Natural killer cell (primary cell): ENCODE results near the gene CYTH4. TPM values are rescaled to one million over a fixed set of nuclear protein-coding genes. Genes with fewer than 3 reads are reported as not detected.
A peak's percentile ranks its signal among the peaks of the same experiment; 100 is the strongest.

ENCODE experiments used
- ATAC-seq, 3 donors: fragments of 150-1000 bp in 2 of 3; fragments of 200-7000 bp in 1 of 3; cut with Tn5 transposase; 1 replicate in 1 of 3; 2 replicates in 2 of 3; pipeline ENCODE4 v1.10.0; 2021; ENCODE audit warnings: mild to moderate bottlenecking in 2 of 3, moderate library complexity in 2 of 3
- DNase-seq, 2 donors: peaks; one replicate each; pipeline versions ENCODE4 v3.0.0 to v3.0.0-alpha.2; 2013 to 2021; ENCODE audit warnings: mixed read lengths in 1 of 2
- H3K27ac ChIP-seq: one replicate; pipeline ENCODE4 v1.5.1; 2013; ENCODE audit warnings: mild to moderate bottlenecking, low read length
- H3K27me3 ChIP-seq: one replicate; pipeline ENCODE4 v1.6.1; 2013; ENCODE audit warnings: low read length; ENCODE audit not compliant: control insufficient read depth, insufficient read depth
- H3K36me3 ChIP-seq: one replicate; pipeline ENCODE4 v1.6.1; 2013; ENCODE audit warnings: low read length; ENCODE audit not compliant: control insufficient read depth, insufficient read depth
- H3K4me1 ChIP-seq: one replicate; pipeline ENCODE4 v1.6.1; 2013; ENCODE audit warnings: low read length; ENCODE audit not compliant: control insufficient read depth, insufficient read depth
- H3K4me3 ChIP-seq: one replicate; pipeline ENCODE4 v1.5.1; 2013; ENCODE audit warnings: low read length
- H3K9me3 ChIP-seq: one replicate; pipeline ENCODE4 v1.6.1; 2013; ENCODE audit warnings: low read length; ENCODE audit not compliant: control insufficient read depth, insufficient read depth
- H3K27ac Mint-ChIP-seq, 2 donors: one replicate each; pipeline ENCODE4 v1.8.0; 2022; ENCODE audit warnings: mild to moderate bottlenecking in 2 of 2, mixed read lengths in 2 of 2, moderate library complexity in 1 of 2
- H3K27me3 Mint-ChIP-seq, 2 donors: one replicate each; pipeline ENCODE4 v1.8.0; 2022; ENCODE audit warnings: low read depth in 2 of 2, mixed read lengths in 2 of 2
- H3K36me3 Mint-ChIP-seq: one replicate; pipeline ENCODE4 v1.8.0; 2022; ENCODE audit warnings: mixed read lengths
- H3K4me1 Mint-ChIP-seq, 2 donors: one replicate each; pipeline ENCODE4 v1.8.0; 2022; ENCODE audit warnings: mixed read lengths in 2 of 2
- H3K4me3 Mint-ChIP-seq: one replicate; pipeline ENCODE4 v1.8.0; 2022; ENCODE audit warnings: mild to moderate bottlenecking, moderate library complexity, mixed read lengths
- H3K9me3 Mint-ChIP-seq, 2 donors: one replicate each; pipeline ENCODE4 v1.8.0; 2022; ENCODE audit warnings: mixed read lengths in 2 of 2
- CTCF ChIP-seq: fragments of 200-600 bp; IDR thresholded peaks from one replicate; pipeline ENCODE4 v1.8.0; 2022; ENCODE audit warnings: antibody characterized with exemption
- WGBS: methylation state at CpG from one replicate; pipeline ENCODE4 v1.1.7; 2013; ENCODE audit warnings: missing lambda C conversion rate; ENCODE audit not compliant: insufficient coverage; 5-methylcytosine and 5-hydroxymethylcytosine counted together
- intact Hi-C: fragments of 100-400 bp; cut with micrococcal nuclease; formaldehyde crosslinking; loops from one replicate; pipeline ENCODE4 v1.14.2; 2022
- total RNA-seq, 4 donors: library from RNA; stranded (reverse); fragments of 120-200 nt in 1 of 4; gene quantifications; one replicate each; pipeline versions ENCODE4 v1.2.3 to v1.2.4, GENCODE V29; 2013 to 2022

CYTH4 gene
- total RNA-seq, 3 donors from 2014 or later (not counting 1 experiment from before 2014, with no cell fraction given) = 219 to 260 (median 249) TPM

GRCh38 chr22:37285937-37286336 lies 3.6 kb downstream of the CYTH4 start:
- no peak for ATAC-seq
- Histone ChIP-seq H3K27ac (no peak overlapping the region), H3K4me3 (no peak overlapping the region), H3K4me1 (peaks cover 85% of the 10 kb centered on the region), H3K27me3 (no peaks in the 10 kb centered on the region), H3K9me3 (no peaks in the 10 kb centered on the region), H3K36me3 (peaks cover 35% of the 10 kb centered on the region)
- H3K27me3 Mint-ChIP-seq = no peaks in the 10 kb centered on the region
- intact Hi-C loops = no loop called here
- TF ChIP-seq CTCF = no peak
- DNase-seq = no peak
- H3K4me3 Mint-ChIP-seq = peak overlapping the region; percentile 91
- H3K27ac Mint-ChIP-seq = peak overlapping the region; percentile 91 to 95
- H3K36me3 Mint-ChIP-seq = peaks cover under 1% of the 10 kb centered on the region
- peaks cover 83 to 96% of the 10 kb centered on the region in 2 donors for H3K4me1 Mint-ChIP-seq
- H3K9me3 Mint-ChIP-seq = no peaks in the 10 kb centered on the region
- WGBS = 93% methylated on average over 10 of the region's 10 CpGs

GRCh38 chr22:37287550-37287951 lies 5.2 kb downstream of the CYTH4 start:
- 81% methylated on average over 10 of the region's 10 CpGs for WGBS
- peaks cover 50% of the 10 kb centered on the region for H3K36me3 ChIP-seq
- H3K27ac Mint-ChIP-seq = peak overlapping the region; percentile 91 to 95

GRCh38 chr22:37288521-37288920 lies 6.2 kb downstream of the CYTH4 start:
- intact Hi-C loops = no loop called here
- Mint-ChIP-seq H3K4me3 (no peak overlapping the region), H3K27ac (peak overlapping the region; percentile 91 to 95), H3K9me3 (no peaks in the 10 kb centered on the region), H3K27me3 (no peaks in the 10 kb centered on the region), H3K36me3 (peaks cover 12% of the 10 kb centered on the region), H3K4me1 (peaks cover 80 to 95% of the 10 kb centered on the region in 2 donors)
- Histone ChIP-seq H3K36me3 (peaks cover 60% of the 10 kb centered on the region), H3K4me3 (no peak overlapping the region), H3K27ac (no peak overlapping the region), H3K4me1 (peaks cover 75% of the 10 kb centered on the region), H3K27me3 (no peaks in the 10 kb centered on the region), H3K9me3 (no peaks in the 10 kb centered on the region)
- DNase-seq (no peak), ATAC-seq (no peak)
- no peak for TF ChIP-seq CTCF
- 87% methylated on average over 7 of the region's 7 CpGs for WGBS

More at GRCh38 chr22:37287550-37287951, 5.2 kb downstream of the CYTH4 start:
- Histone ChIP-seq H3K4me1 (peaks cover 79% of the 10 kb centered on the region), H3K27ac (peak overlapping the region; percentile 7), H3K4me3 (no peak overlapping the region), H3K9me3 (no peaks in the 10 kb centered on the region), H3K27me3 (no peaks in the 10 kb centered on the region)
- peaks cover 12% of the 10 kb centered on the region for H3K36me3 Mint-ChIP-seq
- no peaks in the 10 kb centered on the region for H3K27me3 Mint-ChIP-seq
- intact Hi-C loops = no loop called here
- no peak for DNase-seq
- peak overlapping the region; percentile 60 for H3K4me3 Mint-ChIP-seq
- ATAC-seq = no peak
- peaks cover 82 to 96% of the 10 kb centered on the region in 2 donors for H3K4me1 Mint-ChIP-seq
- no peak for TF ChIP-seq CTCF
- H3K9me3 Mint-ChIP-seq = no peaks in the 10 kb centered on the region

DNA sequence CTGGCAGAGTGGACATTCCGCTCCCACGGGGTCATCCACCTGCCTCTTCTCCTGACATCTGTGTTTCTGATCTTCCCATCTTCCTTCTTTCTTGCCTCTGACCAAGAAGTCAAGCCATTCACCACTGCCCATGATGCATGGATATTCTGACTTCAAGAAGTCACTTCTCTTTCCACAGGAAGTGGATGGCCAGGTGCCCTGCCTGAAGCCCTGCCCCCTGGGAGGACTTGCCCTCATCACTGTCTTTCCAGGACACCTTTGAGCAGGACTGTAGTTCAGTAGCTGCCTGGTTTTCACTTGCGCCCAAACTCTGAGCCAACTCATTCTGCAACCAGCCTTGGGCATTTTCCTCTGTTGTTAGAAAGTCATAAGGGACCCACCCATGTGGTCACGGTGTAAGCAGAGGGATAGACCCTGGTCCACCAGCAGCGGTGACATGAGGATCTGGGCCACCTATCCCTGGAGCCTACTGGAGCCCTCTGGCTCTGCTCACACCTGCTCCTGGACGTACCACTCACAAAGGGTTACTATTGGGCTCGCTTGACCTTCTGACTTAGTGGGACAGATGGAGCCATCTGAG lies 6.9 kb downstream of the CYTH4 start:
- Mint-ChIP-seq H3K27me3 (no peaks in the 10 kb centered on the region), H3K4me3 (peak overlapping the region; percentile 53), H3K36me3 (peaks cover 12% of the 10 kb centered on the region), H3K9me3 (no peaks in the 10 kb centered on the region), H3K4me1 (peaks cover 77 to 96% of the 10 kb centered on the region in 2 donors), H3K27ac (peak overlapping the region; percentile 91 to 95)
- Histone ChIP-seq H3K4me1 (peaks cover 72% of the 10 kb centered on the region), H3K4me3 (no peak overlapping the region), H3K9me3 (no peaks in the 10 kb centered on the region), H3K27me3 (no peaks in the 10 kb centered on the region), H3K27ac (peak overlapping the region; percentile 18), H3K36me3 (peaks cover 63% of the 10 kb centered on the region)
- no peak for TF ChIP-seq CTCF
- WGBS = 82% methylated on average over 7 of the region's 7 CpGs
- DNase-seq (no peak), ATAC-seq (no peak)
- intact Hi-C loops = no loop called here
